ENCODE measurements around the gene SUSD3. TPM values are rescaled to one million over a fixed set of nuclear protein-coding genes. Genes with fewer than 3 reads are reported as not detected.

SUSD3 gene
- total RNA-seq, 1 donor from 2014 or later = 1.3 TPM

DNA sequence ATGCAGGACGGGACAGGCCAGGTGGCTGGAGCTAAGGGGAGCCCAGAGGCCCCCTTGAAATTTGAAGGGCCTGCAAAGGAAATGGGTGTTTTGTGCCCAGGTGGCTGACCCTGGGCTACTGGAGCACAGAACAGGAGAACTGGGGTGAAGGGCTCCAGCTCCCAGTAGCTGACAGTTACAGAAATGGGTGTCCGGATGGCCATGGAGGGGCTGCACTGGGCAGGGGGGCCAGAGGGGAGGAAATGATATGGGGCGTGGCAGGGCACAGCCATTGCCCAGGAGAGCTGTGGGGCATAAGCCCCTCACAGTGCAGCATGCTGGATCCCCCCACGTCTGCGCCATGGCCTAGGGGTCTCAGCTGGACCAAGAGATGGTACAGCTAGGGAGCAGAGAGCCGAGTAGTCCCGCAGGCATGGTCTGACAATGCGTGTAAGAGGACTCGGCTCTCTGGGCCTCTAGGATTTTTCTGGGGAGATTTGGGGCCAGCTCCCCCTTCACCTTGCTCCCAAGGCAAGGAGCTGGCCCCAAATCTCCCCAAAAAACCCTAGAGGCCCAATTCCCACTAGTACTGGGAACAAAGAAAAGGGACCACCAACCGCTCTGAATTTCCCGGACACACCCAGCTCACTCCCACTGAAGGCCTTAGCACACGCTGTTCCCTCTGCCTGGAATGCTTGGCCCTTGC, 29.6 kb downstream of the SUSD3 start:
- H3K4me3 ChIP-seq (ENCODE audit: low read depth, low read length) = no peak overlapping the region
- TF ChIP-seq, protein P1, sequence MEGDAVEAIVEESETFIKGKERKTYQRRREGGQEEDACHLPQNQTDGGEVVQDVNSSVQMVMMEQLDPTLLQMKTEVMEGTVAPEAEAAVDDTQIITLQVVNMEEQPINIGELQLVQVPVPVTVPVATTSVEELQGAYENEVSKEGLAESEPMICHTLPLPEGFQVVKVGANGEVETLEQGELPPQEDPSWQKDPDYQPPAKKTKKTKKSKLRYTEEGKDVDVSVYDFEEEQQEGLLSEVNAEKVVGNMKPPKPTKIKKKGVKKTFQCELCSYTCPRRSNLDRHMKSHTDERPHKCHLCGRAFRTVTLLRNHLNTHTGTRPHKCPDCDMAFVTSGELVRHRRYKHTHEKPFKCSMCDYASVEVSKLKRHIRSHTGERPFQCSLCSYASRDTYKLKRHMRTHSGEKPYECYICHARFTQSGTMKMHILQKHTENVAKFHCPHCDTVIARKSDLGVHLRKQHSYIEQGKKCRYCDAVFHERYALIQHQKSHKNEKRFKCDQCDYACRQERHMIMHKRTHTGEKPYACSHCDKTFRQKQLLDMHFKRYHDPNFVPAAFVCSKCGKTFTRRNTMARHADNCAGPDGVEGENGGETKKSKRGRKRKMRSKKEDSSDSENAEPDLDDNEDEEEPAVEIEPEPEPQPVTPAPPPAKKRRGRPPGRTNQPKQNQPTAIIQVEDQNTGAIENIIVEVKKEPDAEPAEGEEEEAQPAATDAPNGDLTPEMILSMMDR (IDR thresholded peaks at IDR 0.05; ENCODE audit: insufficient read depth, low read length, poor library complexity, severe bottlenecking) = no peak

DNA sequence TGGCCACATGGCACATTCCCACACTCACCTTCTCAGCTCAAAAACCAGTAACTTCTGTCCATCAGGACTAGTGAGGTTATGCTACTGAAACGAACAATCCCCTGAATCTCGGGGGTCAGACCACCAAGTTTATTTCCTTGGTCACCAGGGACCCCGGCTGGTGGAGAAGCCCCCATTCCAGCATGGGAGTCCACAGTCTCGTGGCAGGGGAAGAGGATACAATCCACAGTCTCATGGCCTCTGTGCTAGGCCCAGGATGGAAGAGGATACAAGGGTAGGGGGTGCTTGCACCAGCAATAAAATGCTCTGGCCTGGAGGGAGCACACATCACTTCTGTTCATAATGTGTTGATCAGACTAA, 30.1 kb downstream of the SUSD3 start:
- TF ChIP-seq, protein P1 (IDR thresholded peaks at IDR 0.05; ENCODE audit: insufficient read depth, low read length, poor library complexity, severe bottlenecking) = no peak
- H3K4me3 ChIP-seq (ENCODE audit: low read depth, low read length) = no peak overlapping the region
- H3K27me3 ChIP-seq (ENCODE audit: control insufficient read depth, insufficient read depth, low read length) = no peaks in the 10 kb centered on the region
- DNase-seq (ENCODE audit: low read depth) = no peak
- H3K36me3 ChIP-seq (ENCODE audit: control insufficient read depth, insufficient read depth, low read length) = no peaks in the 10 kb centered on the region

More for the DNA sequence above, 29.6 kb downstream of the SUSD3 start:
- Histone ChIP-seq H3K36me3 (ENCODE audit: control insufficient read depth, insufficient read depth, low read length) (no peaks in the 10 kb centered on the region), H3K27me3 (ENCODE audit: control insufficient read depth, insufficient read depth, low read length) (no peaks in the 10 kb centered on the region)
- no peak for DNase-seq (ENCODE audit: low read depth)

DNA sequence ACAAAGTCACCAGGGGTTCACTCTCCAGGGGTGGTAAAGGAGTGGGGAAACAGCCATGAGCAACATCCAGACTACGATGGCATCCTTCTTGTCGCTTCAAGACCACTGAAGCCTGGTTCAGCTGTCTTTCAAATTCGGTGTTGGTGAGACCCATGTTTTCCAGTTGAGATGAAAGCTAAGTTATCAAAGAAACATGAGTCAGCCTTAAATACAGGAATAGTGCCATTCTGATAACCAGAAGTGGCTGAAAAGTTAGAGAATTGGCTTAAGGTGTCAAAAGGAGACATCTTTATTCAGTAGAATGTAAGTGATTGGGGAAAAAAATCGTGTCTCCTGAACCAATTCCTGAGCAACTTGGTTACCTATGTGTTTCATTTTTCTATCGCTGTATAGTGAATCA, 30.5 kb downstream of the SUSD3 start:
- Histone ChIP-seq H3K4me3 (ENCODE audit: low read depth, low read length) (no peak overlapping the region), H3K27me3 (ENCODE audit: control insufficient read depth, insufficient read depth, low read length) (no peaks in the 10 kb centered on the region), H3K36me3 (ENCODE audit: control insufficient read depth, insufficient read depth, low read length) (no peaks in the 10 kb centered on the region)
- TF ChIP-seq, protein P1 (IDR thresholded peaks at IDR 0.05; ENCODE audit: insufficient read depth, low read length, poor library complexity, severe bottlenecking) = no peak
- DNase-seq (ENCODE audit: low read depth) = no peak

DNA sequence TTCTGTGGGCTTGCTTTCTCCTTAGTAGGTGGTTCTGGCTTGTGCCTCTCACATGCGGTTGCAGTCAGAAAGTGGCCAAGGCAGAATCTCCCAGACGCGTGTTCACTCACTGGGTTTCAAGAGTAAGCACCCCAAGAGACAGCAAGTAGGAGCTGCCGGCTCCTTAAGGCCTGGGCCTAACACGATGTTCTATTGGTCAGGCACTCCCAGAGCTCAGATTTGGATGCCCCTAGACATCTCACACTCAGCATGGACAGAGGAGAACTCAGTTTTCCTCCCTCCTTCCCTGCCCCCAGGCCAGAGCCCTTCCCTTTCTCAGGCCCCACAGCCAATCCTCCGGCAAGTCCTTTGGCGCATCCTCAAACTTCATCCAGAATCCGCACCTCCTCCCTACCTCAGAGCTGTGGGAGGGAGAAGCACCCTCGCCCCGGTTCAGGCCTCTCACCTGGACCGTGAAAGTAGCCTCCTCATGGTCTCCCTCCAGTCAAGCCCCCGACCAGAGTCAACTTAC, 31.0 kb downstream of the SUSD3 start:
- Histone ChIP-seq H3K27me3 (ENCODE audit: control insufficient read depth, insufficient read depth, low read length) (no peaks in the 10 kb centered on the region), H3K4me3 (ENCODE audit: low read depth, low read length) (no peak overlapping the region), H3K36me3 (ENCODE audit: control insufficient read depth, insufficient read depth, low read length) (no peaks in the 10 kb centered on the region)
- TF ChIP-seq, protein P1 (IDR thresholded peaks at IDR 0.05; ENCODE audit: insufficient read depth, low read length, poor library complexity, severe bottlenecking) = no peak
- DNase-seq (ENCODE audit: low read depth) = no peak

DNA sequence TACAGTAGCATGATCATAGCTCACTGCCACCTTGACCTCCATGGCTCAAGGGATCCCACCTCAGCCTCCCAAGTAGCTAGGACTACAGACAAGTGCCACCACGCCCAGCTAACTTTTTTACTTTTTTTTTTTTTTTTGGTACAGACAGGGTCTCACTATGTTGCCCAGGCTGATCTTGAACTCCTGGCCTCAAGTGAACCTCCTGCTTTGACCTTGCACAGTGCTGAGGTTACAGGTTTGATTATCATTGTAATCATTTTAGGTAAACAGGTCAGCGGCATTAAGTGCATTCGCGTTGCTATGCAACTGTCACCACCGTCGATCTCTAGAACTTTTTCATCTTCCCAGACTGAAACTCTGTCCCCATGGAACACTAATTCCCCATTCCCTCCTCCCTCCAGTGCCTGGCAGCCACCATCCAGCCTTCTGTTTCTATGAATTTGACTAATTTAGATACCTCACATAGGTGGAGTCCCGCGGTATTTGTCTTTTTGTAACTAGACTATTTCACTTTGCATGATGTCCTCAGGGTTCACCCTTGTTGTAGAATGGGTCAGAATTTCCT, 31.7 kb downstream of the SUSD3 start:
- H3K4me3 ChIP-seq (ENCODE audit: low read depth, low read length) = no peak overlapping the region
- TF ChIP-seq, protein P1 (IDR thresholded peaks at IDR 0.05; ENCODE audit: insufficient read depth, low read length, poor library complexity, severe bottlenecking) = no peak
- no peak for DNase-seq (ENCODE audit: low read depth)

More for the DNA sequence above, 31.7 kb downstream of the SUSD3 start:
- Histone ChIP-seq H3K27me3 (ENCODE audit: control insufficient read depth, insufficient read depth, low read length) (no peaks in the 10 kb centered on the region), H3K36me3 (ENCODE audit: control insufficient read depth, insufficient read depth, low read length) (no peaks in the 10 kb centered on the region)
